RWPE2 (cell line): ENCODE data around the gene OR9A4.

Source experiments
- ATAC-seq: fragments of 200-7000 bp; cut with Tn5 transposase; 3 replicates; pipeline ENCODE4 v1.9.1; 2021; ENCODE audit warnings: low read depth
- DNase-seq: peaks from one replicate; pipeline ENCODE4 v3.0.0-alpha.2; 2020; ENCODE audit warnings: low spot score
- H3K27ac ChIP-seq: fragments of 450-650 bp; 2 replicates; pipeline ENCODE4 v1.5.1; 2017; ENCODE audit warnings: mild to moderate bottlenecking; ENCODE audit not compliant: poor library complexity, severe bottlenecking
- H3K27me3 ChIP-seq: fragments of 250-450 bp; sonication (Bioruptor Pico); 2 replicates; pipeline ENCODE4 v1.5.1; 2021; ENCODE audit warnings: mild to moderate bottlenecking, moderate library complexity; ENCODE audit not compliant: insufficient read depth, poor library complexity, severe bottlenecking
- H3K36me3 ChIP-seq: fragments of 250-450 bp; sonication (Bioruptor Pico); 2 replicates; pipeline ENCODE4 v1.5.1; 2020; ENCODE audit warnings: low read depth, mild to moderate bottlenecking, moderate library complexity
- H3K4me1 ChIP-seq: fragments of 250-450 bp; sonication (Bioruptor Pico); 2 replicates; pipeline ENCODE4 v1.5.1; 2021; ENCODE audit warnings: mild to moderate bottlenecking, moderate library complexity; ENCODE audit not compliant: insufficient read depth, poor library complexity, severe bottlenecking
- H3K4me3 ChIP-seq: fragments of 250-450 bp; sonication (Bioruptor Pico); 2 replicates; pipeline ENCODE4 v1.5.1; 2021; ENCODE audit warnings: mild to moderate bottlenecking, moderate library complexity; ENCODE audit not compliant: severe bottlenecking
- H3K9me3 ChIP-seq: fragments of 250-450 bp; sonication (Bioruptor Pico); 2 replicates; pipeline ENCODE4 v1.5.1; 2021; ENCODE audit warnings: mild to moderate bottlenecking, moderate library complexity; ENCODE audit not compliant: severe bottlenecking
- CTCF ChIP-seq: fragments of 450-650 bp; IDR thresholded peaks from one replicate; pipeline ENCODE4 v1.5.1; 2017; ENCODE audit warnings: mild to moderate bottlenecking, moderate library complexity; ENCODE audit not compliant: poor library complexity, severe bottlenecking

Gene OR9A4

GRCh38 chr7:141941075-141941474 lies 24.9 kb downstream of the OR9A4 start:
- Histone ChIP-seq H3K4me3 (no peak overlapping the region), H3K36me3 (no peaks in the 10 kb centered on the region), H3K27me3 (no peaks in the 10 kb centered on the region), H3K4me1 (peaks cover 12% of the 10 kb centered on the region), H3K9me3 (peaks cover 2% of the 10 kb centered on the region), H3K27ac (no peak overlapping the region)
- no peak for TF ChIP-seq CTCF
- DNase-seq (no peak), ATAC-seq (no peak)

- Histone ChIP-seq H3K27ac (no peak overlapping the region), H3K9me3 (peaks cover 2% of the 10 kb centered on the region), H3K4me3 (no peak overlapping the region), H3K4me1 (peaks cover 12% of the 10 kb centered on the region), H3K27me3 (no peaks in the 10 kb centered on the region), H3K36me3 (no peaks in the 10 kb centered on the region)
- no peak for TF ChIP-seq CTCF
- DNase-seq (no peak), ATAC-seq (no peak)
Observed at GRCh38 chr7:141943846-141944245, 27.6 kb downstream of the OR9A4 start.

GRCh38 chr7:141944811-141945210 lies 28.6 kb downstream of the OR9A4 start:
- no peak for DNase-seq
- H3K27ac ChIP-seq, result peak overlapping the region; percentile 32
- H3K27me3 ChIP-seq, result no peaks in the 10 kb centered on the region
- peaks cover 12% of the 10 kb centered on the region for H3K4me1 ChIP-seq
- TF ChIP-seq CTCF, result no peak
- no peaks in the 10 kb centered on the region for H3K36me3 ChIP-seq
- peaks cover 2% of the 10 kb centered on the region for H3K9me3 ChIP-seq
- no peak for ATAC-seq
- H3K4me3 ChIP-seq, result no peak overlapping the region

GRCh38 chr7:141945356-141945755 lies 29.2 kb downstream of the OR9A4 start:
- DNase-seq, result no peak
- peak overlapping the region; percentile 32 for H3K27ac ChIP-seq
- peaks cover 12% of the 10 kb centered on the region for H3K4me1 ChIP-seq
- no peaks in the 10 kb centered on the region for H3K36me3 ChIP-seq
- peaks cover 2% of the 10 kb centered on the region for H3K9me3 ChIP-seq
- no peak overlapping the region for H3K4me3 ChIP-seq
- TF ChIP-seq CTCF, result no peak
- no peaks in the 10 kb centered on the region for H3K27me3 ChIP-seq
- peak; percentile 98 for ATAC-seq

GRCh38 chr7:141946796-141947195 lies 30.6 kb downstream of the OR9A4 start, which contains the start of gene CLEC5A:
Gene CLEC5A (minus strand): TSS chr7:141946974. CDS start chr7:141946292, 682 bp downstream.
- ATAC-seq (no peak), DNase-seq (no peak)
- Histone ChIP-seq H3K27me3 (no peaks in the 10 kb centered on the region), H3K4me1 (peaks cover 12% of the 10 kb centered on the region), H3K4me3 (no peak within 1 kb of the TSS), H3K27ac (peak within 1 kb of the TSS; percentile 32), H3K9me3 (peaks cover 2% of the 10 kb centered on the region), H3K36me3 (no peaks in the 10 kb centered on the region)
- no peak for TF ChIP-seq CTCF
